Tibial nerve (tissue), 4 donors: Measurements from ENCODE around the gene CRABP2.

Source experiments
- CTCF ChIP-seq, 5 experiments: fragments of 200-600 bp in 3 of 5; fragments of 450-650 bp in 2 of 5; sonication (generic) in 3 of 5; IDR thresholded peaks; one replicate each; pipeline ENCODE4 v1.5.1; 2016 to 2019; ENCODE audit warnings: antibody characterized with exemption in 5 of 5, mild to moderate bottlenecking in 3 of 5, moderate library complexity in 2 of 5
- EP300 ChIP-seq, 2 donors: sonication (generic); formaldehyde crosslinking; IDR thresholded peaks; one replicate each; pipeline ENCODE4 v1.6.1; 2017; ENCODE audit warnings: antibody characterized with exemption in 2 of 2, mild to moderate bottlenecking in 1 of 2
- POLR2A ChIP-seq, 2 donors: fragments of 450-650 bp; IDR thresholded peaks; one replicate each; pipeline ENCODE4 v1.6.1; 2017; ENCODE audit warnings: antibody characterized with exemption in 2 of 2, mild to moderate bottlenecking in 2 of 2, moderate library complexity in 2 of 2

- TF ChIP-seq POLR2A (IDR thresholded peaks at IDR 0.05) = no peak
- TF ChIP-seq CTCF (IDR thresholded peaks at IDR 0.05) = no peak
- no peak for TF ChIP-seq EP300 (IDR thresholded peaks at IDR 0.05)
Observed at GRCh38 chr1:156708218-156708661, 2.9 kb upstream of the CRABP2 start.
